CD4-positive, alpha-beta T cell treated with Interleukin-6 at 100 ng/mL for 8 hours (primary cell): ENCODE results near the gene PELI2.
A peak's percentile ranks its signal among the peaks of the same experiment; 100 is the strongest.

Source experiments
- DNase-seq: peaks from one replicate; pipeline ENCODE4 v3.0.0-alpha.2; 2020; ENCODE audit warnings: mixed read lengths, low spot score

Gene PELI2

GRCh38 chr14:56119201-56119981 is 1.2 kb downstream of the PELI2 start:
- DNase-seq = peak; percentile 11

- DNase-seq = no peak
Observed at GRCh38 chr14:56120091-56120691, 2.0 kb downstream of the PELI2 start.

- no peak for DNase-seq
Observed at GRCh38 chr14:56121816-56122215, 3.6 kb downstream of the PELI2 start.

- no peak for DNase-seq
Observed at GRCh38 chr14:56122301-56122700, 4.1 kb downstream of the PELI2 start.

GRCh38 chr14:56124327-56124726 is 6.1 kb downstream of the PELI2 start:
- DNase-seq = no peak

GRCh38 chr14:56125772-56126636 is 7.8 kb downstream of the PELI2 start:
- DNase-seq = no peak

- DNase-seq = no peak
Observed at GRCh38 chr14:56126637-56126913, 8.4 kb downstream of the PELI2 start.

GRCh38 chr14:56127156-56127555 is 8.9 kb downstream of the PELI2 start:
- DNase-seq = no peak

GRCh38 chr14:56129092-56129491 is 10.9 kb downstream of the PELI2 start:
- DNase-seq = no peak

- no peak for DNase-seq
Observed at GRCh38 chr14:56129933-56130332, 11.7 kb downstream of the PELI2 start.

- DNase-seq = no peak
Observed at GRCh38 chr14:56131004-56131864, 13.0 kb downstream of the PELI2 start.

GRCh38 chr14:56131865-56132833 is 13.9 kb downstream of the PELI2 start:
- DNase-seq = no peak

- no peak for DNase-seq
Observed at GRCh38 chr14:56133547-56133946, 15.3 kb downstream of the PELI2 start.

GRCh38 chr14:56135001-56135400 is 16.8 kb downstream of the PELI2 start:
- no peak for DNase-seq

- DNase-seq = no peak
Observed at GRCh38 chr14:56135668-56136067, 17.5 kb downstream of the PELI2 start.

GRCh38 chr14:56136571-56137452 is 18.6 kb downstream of the PELI2 start:
- DNase-seq = no peak

- no peak for DNase-seq
Observed at GRCh38 chr14:56137453-56137807, 19.2 kb downstream of the PELI2 start.

- DNase-seq = no peak
Observed at GRCh38 chr14:56137849-56138248, 19.6 kb downstream of the PELI2 start.

- DNase-seq = no peak
Observed at GRCh38 chr14:56138928-56139327, 20.7 kb downstream of the PELI2 start.

GRCh38 chr14:56142314-56142713 is 24.1 kb downstream of the PELI2 start:
- DNase-seq = no peak
